IPS DF 4.7 (cell line): ENCODE data around the gene DDIT3.
"Not testable (repeated sequence)": the region's sequence is repeated elsewhere in the genome, so short reads cannot be mapped to it uniquely, and the experiment has no call there.

Experiments used
- DNase-seq: peaks from one replicate; pipeline ENCODE4 v3.0.0-alpha.2; 2013; ENCODE audit warnings: low spot score; ENCODE audit errors: extremely low read depth

DDIT3 gene

DNA sequence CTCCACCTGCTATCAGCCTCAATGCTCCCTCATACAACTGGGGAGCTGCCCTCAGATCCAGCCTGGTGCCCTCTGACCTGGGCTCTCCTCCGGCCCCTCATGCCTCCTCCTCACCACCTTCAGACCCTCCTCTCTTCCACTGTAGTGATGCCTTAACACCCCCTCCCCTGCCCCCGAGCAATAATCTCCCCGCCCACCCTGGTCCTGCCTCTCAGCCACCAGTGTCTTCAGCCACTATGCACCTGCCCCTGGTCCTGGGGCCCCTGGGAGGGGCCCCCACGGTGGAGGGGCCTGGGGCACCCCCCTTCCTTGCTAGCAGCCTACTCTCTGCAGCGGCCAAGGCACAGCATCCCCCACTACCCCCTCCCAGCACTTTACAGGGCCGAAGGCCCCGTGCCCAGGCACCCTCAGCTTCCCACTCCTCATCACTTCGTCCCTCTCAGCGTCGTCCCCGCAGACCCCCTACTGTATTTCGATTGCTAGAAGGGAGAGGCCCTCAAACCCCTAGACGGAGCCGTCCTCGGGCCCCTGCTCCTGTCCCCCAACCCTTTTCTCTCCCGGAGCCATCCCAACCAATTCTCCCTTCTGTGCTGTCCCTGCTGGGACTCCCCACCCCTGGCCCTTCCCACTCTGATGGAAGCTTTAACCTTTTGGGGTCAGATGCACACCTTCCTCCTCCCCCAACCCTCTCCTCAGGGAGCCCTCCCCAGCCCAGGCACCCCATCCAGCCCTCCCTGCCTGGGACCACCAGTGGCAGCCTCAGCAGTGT is 5.5 kb upstream of the DDIT3 start:
- no peak for DNase-seq

DNA sequence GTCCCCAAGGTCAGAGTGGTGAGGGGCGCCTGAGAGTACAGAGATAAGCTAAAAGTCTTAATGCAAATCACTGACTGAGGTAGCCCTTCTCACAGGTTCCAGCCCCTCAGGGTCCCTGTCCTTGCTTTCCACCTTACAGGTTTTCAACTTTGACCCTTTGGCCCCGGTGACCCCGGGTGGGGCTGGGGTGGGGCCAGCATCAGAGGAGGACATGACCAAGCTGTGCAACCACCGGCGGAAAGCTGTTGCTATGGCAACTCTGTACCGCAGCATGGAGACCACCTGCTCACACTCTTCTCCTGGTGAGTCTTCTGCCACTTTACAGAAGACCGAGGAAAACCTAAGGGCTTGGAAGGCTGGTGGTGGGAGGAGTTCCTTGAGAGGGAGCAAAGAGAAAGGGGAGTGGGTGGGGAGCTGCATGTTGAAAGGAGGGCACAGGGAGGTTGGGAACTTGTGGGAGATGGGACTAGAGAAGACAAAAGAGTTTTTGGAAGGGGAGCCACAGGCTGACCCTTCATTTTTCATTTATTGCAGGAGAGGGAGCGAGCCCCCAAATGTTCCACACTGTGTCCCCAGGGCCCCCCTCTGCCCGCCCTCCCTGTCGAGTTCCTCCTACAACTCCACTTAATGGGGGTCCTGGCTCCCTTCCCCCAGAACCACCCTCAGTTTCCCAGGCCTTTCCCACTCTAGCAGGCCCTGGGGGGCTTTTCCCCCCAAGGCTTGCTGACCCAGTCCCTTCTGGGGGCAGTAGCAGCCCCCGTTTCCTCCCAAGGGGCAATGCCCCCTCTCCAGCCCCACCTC is 4.7 kb upstream of the DDIT3 start:
- DNase-seq, result no peak

DNA sequence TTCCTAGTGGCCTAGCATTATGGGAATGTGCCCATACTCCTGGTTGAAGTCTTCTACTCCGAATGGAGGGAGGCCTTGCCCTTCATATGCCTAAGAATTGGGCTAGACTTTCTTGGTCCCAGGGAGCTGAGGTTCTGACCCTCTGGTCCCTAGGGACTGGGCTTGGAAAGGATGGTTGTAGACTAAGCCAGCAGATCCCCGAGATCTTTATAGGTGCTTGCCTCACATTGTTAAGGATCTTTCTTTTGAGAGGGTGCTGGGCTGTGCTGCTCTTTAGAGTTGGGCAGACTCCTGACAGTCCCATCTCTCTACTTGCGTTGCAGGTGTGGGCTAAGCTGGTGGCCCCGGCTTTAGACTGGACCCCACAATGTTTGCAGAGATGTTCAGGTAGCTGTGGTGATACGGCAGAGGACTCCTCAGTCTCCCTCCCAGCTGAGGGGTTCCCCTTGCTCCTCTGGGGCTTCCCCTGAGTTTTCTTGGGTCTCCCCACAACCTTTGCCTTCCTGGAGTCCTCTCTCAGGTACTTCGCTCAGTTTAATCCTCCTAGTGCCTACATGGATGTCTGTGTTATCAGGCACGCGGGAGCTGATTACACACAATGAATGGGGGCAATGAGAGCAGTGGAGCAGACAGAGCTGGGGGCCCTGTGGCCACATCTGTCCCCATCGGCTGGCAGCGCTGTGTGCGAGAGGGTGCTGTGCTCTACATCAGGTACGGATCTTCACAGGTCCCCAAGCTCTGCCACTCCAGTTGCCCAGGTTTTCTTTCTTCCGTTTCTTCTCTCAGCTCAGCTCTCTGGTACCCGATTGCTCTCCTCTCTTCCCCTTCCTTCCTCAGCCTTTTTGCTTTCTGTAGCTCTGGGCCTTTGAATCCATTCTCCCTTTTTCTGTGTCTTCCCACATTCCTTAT is 3.6 kb upstream of the DDIT3 start:
- no peak for DNase-seq

DNA sequence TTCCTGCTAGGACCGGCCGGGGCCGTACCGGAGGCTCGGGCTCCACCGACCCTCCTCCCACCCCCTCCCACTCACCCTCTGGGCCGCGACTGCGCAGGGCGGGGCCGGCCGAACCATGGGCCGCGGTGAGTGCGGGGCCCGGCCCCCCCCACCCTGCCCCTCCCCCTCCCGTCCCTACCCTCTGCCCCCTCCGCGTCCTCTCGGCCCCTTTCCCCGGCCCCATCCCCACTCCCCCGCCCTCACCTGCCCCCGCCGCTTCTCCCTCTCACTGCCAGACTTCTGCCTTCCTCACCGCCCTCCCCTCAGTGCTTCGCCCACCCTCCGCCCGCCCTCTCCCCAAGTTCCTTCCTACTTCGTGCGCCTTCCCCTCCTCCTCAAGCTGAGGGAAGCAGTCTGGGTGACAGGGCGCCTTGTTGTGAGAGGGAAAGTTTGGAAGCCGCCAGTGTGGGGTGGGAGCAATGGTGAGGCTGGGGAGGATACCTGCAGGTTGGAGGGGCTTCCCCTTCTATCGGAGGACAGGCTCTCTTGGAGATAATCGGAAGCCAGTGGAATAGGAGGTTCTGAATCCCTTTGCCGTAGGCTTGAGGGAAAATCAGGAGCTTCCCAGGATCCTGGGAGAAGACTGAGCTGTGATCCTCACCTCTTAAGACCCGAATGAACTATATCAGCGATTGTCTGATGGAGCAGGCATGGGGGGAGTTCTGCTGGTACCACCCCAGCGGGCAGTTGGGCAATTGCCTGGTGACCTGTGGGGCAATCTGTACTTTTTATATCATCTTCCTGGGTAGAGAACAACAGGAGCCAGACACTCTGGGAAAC is 2.8 kb upstream of the DDIT3 start:
- DNase-seq, result no peak

DNA sequence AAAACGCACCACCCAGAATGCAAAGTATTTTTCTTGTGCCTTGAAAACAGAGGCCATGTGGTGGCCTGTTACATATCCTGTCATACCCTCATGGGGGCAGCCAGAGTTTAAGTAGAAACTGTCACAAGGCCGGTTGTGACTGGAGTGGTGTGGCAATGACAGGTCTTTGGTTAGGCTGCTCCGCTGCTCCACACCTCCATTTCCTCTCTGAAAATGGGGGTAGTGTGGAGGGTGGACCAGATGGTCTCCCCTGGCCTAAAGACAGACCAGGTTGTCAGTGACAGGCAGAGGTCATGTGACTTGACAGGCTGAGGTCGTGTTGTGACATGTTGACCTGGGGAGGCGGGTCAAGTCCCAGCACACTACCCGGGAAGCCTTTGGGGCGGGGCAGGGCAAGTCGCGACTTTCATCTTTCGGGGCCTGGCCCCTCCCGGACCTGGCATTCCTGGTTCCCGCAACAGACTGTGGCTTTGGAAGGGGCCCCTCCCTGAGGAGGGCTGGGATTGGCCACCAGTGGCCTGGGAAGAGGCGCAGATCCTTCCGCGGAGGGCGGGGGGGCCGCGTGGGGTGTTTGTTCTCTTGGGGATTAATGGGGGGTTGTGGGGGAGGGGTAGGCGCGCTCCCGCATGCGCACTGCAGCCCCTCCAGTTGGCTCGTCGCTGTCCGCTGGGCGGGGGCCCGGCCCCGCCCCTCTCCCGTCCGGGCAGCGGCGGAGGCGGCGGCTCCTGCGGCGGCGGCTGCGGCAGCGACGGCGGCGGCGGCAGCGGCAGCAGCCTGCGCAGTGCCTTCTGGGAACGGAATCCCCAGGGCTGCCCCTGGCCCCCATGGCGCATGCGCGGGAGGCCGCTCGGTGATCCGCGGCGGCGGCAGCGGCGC is 1.9 kb upstream of the DDIT3 start, which contains the start of gene MBD6:
TSS of gene MBD6 (plus strand) at position 814 of the 876 bp plus-strand sequence. CDS start 1,480 bp downstream, outside the sequence.
- no peak for DNase-seq

DNA sequence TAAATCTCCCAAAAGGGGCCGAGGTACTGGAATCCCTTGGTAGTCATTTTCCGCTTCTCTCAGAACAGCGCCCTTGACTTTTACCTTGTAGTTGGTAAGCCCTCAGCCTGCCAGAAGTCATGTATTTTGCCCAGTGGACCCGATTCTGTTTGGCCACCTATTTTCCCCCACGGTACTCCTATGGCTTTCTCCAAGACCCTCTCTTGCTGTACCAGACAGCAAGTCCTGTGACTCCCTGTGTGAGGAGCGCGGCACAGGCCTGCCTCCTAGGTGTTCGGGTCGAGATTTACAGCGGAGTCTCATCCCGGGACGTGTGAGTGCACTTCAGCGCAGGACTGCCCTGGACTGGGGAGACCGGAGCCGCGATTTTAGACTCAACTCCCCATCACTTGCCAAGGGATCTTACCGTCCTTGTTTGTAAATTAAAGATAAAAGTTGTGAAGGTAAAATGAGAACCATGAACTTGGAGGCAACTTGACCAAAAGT is 1.3 kb upstream of the DDIT3 start:
- no peak for DNase-seq

DNA sequence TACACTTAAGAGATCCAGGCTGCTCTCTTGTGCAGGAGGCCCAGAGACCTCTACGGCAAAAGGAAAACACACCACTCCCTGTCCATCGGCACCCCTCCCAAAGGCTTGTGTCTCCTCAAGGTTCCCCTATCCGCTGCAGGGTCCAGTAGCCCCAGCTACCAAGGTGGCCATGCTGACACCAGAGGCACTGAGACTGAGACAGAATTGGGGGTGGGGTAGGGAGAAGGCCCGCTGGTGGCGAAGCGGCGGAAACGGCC is 590 bp downstream of the DDIT3 start:
- no peak for DNase-seq

DNA sequence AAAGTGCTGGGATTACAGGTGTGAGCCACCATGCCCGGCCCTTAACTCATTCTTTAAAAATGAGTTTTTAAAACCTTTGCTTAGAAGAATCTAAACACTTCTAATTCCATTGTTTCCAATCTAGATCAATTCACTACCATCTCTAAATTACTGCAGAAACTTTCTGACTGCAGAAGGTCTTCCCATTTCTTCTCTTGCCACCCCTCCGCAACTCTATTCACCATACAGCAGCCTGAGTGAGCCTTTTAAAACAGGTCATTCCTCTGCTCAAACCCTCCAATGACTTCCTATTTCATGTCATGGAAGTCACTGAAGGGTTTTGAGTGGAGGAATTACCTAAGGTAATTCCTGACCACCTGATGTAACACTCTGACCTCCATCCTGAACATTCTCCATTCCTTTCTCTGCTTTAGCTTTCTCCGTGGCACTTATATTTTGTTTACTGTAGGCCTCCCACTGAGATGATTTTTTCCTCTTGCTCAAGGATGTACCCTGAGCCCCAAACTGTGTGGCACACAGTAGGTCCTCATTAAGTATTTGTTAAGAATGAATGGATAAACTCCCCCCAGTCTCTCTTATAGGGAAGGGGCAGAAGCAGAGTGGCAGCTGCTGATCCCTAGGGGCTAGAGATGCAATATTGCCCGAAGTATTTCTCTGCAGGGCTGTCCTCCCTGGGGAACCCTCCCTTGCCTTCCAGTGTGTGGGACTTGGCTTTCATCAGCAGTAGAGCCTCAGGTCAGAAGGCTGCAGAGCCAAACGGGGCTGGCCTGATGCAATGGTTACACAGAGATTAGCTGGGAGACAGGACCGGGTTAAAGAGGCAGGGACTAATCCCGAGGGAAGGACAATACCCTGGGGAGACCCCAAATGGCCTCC is 1.2 kb downstream of the DDIT3 start:
- no peak for DNase-seq

DNA sequence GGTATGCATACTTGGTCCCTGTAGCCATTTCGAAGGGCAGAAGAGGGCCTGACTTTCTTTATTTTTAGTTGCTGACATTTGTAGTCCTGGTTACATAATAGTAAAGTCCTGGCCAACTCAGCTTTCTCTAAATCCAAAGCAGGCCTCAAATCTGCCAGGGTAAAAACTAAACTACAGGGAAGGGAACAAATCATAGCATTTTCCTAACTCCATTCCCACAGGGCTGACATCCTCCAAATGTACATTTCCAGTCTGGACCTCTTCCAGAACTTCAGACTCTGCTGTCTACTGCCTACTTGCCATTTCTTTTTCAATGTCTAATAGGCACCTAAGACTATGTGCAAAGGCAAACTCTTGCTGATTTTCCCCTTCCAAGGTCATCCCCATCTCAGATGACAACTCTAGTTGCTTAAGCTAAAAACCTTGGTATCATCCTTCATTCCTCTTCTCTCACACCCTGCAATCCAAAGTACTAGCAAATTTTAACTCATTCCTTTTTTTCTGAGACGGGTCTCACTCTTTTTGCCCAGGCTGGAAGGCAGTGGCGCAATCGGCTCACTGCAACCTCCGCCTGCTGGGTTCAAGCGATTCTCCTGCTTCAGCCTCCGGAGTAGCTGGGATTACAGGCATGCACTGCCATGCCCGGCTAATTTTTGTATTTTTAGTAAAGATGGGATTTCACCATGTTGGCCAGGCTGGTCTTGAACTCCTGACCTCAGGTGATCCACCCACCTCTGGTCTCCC is 2.0 kb downstream of the DDIT3 start:
- no peak for DNase-seq

DNA sequence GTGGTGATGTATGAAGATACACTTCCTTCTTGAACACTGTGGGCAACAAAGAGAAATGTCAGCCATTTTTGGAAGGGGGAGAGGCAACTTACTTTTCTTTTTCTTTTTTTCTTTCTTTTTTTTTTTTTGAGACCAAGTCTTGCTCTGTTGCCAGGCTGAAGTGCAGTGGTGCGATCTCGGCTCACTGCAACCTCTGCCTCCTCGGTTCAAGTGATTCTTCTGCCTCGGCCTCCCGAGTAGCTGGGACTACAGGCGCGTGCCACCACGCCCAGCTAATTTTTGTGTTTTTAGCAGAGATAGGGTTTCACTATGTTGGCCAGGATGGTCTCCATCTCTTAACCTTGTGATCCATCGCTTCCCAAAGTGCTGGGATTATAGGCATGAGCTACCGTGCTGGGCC is 2.6 kb downstream of the DDIT3 start:
- DNase-seq, result not testable (repeated sequence)

DNA sequence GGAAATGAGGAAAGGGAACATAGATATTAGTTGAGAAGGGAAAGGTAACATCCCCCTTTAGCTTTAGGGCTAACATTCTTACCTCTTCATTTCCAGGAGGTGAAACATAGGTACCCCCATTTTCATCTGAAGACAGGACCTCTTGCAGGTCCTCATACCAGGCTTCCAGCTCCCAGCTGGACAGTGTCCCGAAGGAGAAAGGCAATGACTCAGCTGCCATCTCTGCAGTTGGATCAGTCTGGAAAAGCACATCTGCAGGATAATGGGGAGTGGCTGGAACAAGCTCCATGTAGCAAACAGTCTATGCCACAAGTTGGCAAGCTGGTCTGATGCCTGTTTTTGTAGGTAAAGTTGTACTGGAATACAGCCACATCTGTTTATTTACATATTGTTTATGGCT is 3.1 kb downstream of the DDIT3 start:
- no peak for DNase-seq

DNA sequence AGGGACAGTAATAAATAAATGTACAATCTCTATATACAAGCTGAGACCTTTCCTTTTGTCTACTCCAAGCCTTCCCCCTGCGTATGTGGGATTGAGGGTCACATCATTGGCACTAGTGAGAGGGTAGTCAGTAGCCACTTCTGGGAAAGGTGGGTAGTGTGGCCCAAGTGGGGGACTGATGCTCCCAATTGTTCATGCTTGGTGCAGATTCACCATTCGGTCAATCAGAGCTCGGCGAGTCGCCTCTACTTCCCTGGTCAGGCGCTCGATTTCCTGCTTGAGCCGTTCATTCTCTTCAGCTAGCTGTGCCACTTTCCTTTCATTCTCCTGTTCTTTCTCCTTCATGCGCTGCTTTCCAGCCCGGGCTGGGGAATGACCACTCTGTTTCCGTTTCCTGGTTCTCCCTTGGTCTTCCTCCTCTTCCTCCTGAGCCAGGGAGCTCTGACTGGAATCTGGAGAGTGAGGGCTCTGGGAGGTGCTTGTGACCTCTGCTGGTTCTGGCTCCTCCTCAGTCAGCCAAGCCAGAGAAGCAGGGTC is 3.6 kb downstream of the DDIT3 start:
- no peak for DNase-seq

DNA sequence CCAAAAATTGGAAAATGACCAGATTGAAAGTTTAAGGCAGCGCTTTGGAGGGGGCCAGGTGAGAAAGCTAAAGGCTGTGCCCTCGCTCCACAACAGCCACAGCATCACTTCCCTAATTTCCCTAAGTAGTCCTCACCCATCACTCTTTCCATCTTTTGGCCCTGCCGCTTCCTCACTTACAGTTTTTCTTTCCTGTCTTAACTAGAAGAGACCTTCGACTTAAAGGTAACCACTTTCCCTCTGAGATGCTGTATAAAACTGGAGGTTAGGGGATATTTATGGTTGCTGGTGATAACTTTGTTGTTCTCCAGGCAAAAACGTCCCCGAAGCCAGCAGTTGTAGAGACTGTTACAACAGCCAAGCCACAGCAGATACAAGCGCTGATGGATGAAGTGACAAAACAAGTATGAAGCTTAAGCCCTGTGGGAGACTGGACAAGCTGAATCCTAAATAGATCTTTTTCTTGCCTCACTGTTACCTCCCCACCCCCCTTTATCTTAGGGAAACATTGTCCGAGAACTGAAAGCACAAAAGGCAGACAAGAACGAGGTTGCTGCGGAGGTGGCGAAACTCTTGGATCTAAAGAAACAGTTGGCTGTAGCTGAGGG is 4.3 kb downstream of the DDIT3 start:
- no peak for DNase-seq

DNA sequence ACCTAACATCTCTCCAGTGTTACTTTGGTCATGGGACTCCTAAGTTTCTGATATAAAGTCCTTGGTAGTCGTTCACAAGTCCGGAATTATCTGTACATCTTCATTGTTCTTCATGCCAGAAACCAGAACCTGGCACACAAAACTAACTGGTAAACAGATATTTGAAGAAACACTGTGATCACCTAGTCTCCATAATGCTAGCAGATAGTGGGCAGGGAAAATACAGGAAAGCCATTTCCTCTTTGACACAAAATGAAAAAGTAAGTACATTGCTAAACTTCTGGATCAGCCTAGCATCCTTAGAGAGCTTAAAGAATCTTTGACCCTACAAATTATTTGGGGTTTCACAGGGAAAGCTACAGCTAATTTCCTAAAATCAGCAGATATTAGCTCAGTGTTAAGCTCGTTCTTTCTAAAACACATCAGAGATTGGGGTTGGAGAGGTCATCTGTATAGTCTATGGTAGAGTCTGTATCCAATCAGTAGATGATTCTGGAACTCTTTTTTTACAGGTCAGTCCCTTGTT is 4.8 kb downstream of the DDIT3 start:
- DNase-seq, result no peak

DNA sequence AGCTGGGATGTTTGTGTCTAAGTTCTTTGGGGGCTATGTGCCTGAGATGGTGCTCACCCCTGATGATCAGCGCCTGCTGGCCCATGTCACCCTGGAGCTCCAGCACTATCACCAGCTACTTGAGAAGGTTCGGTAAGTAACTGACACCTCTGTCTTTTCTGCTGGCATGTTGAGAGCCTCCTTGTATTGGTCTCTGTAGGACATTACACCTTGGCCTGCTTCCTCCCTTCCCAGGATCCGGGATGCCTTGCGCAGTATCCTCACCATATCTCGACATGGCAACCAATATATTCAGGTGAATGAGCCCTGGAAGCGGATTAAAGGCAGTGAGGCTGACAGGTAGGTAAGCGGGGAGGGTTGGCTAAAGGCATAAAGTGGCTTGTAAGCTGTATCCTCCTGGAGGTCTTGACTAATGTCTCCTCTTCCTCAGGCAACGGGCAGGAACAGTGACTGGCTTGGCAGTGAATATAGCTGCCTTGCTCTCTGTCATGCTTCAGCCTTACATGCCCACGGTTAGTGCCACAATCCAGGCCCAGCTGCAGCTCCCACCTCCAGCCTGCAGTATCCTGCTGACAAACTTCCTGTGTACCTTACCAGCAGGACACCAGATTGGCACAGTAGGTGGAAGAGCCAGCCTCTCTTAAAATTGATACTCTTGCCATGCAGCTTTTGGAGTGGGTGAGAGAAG is 5.5 kb downstream of the DDIT3 start:
- DNase-seq, result no peak

DNA sequence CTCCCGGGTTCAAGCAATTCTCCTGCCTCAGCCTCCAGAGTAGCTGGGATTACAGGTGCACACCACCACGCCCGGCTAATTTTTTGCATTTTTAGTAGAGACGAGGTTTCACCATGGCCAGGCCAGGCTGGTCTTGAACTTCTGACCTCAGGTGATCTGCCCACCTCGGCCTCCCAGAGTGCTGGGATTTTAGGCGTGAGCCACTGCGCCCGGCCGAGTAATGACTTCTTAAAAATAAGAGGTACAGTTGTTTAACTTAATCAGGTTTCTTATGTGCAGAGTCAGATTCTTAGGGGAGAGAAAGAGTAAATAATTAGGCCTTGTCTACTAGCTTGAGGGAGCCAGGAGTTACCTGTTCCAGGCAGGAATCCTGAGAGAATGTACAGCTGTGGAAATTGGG is 6.1 kb downstream of the DDIT3 start:
- DNase-seq, result not testable (repeated sequence)

DNA sequence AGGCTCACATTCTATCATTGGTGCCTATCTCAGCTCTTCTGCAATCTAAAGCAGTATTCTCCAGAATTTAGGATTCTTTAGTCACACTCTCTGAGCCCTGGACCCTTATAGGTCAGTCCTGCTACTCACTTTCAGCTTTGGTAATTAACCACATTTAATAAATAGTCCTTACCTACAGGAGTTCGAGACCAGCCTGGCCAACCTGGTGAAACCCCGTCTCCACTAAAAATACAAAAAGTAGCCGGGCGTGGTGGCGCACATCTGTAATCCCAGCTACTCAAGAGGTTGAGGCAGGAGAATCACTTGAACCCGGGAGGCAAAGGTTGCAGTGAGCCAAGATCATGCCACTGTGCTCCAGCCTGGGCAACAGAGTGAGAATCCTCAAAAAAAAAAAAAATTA is 6.6 kb downstream of the DDIT3 start:
- DNase-seq, result not testable (repeated sequence)
